Endothelial cell of umbilical vein (primary cell): ENCODE data around the gene VWCE. TPM values are rescaled to one million over a fixed set of nuclear protein-coding genes. Genes with fewer than 3 reads are reported as not detected.

Experiments
- BruUV-seq: library from RNA; stranded (reverse); fragments of 400-500 nt; replicated peaks from 2 replicates; lab custom pipeline; 2021; lab: Mats Ljungman, UMichigan
- CTCF ChIA-PET: fragments of 300-600, 350-600 bp; sonication (Branson Sonifier 250); formaldehyde crosslinking; loops from one replicate; lab custom pipeline; 2021; ENCODE audit warnings: antibody characterized with exemption, inconsistent platforms; lab: Charles Lee
- POLR2A ChIA-PET: fragments of 300-600, 350-600 bp; sonication (Branson Sonifier 250); formaldehyde crosslinking; loops from one replicate; lab custom pipeline; 2021; ENCODE audit warnings: antibody characterized with exemption, inconsistent platforms; lab: Charles Lee
- DNase-seq: peaks from one replicate; pipeline ENCODE4 v3.0.0-alpha.2; 2011; ENCODE audit warnings: low read depth, low spot score
- FAIRE-seq: peaks from 2 replicates; lab custom pipeline; 2011; peaks lifted over from hg19 to GRCh38; lab: Jason Lieb, UNC
- H2AFZ ChIP-seq: 2 replicates; pipeline ENCODE4 v1.6.0; 2012; ENCODE audit warnings: low read depth, low read length, control low read depth, inconsistent platforms
- H3K27ac ChIP-seq: 2 replicates; pipeline ENCODE4 v1.5.1; 2011; ENCODE audit warnings: low read depth, mild to moderate bottlenecking, control low read depth, low read length, moderate library complexity; ENCODE audit not compliant: insufficient read depth
- H3K27me3 ChIP-seq, 2 experiments: 2 replicates each; pipeline versions ENCODE4 v1.6.0 to v1.6.1; 2011; ENCODE audit warnings: low read length in 2 of 2, mixed read lengths in 1 of 2; ENCODE audit not compliant: control insufficient read depth in 2 of 2, insufficient read depth in 2 of 2
- H3K36me3 ChIP-seq, 2 experiments: 2 replicates in 1 of 2; 3 replicates in 1 of 2; pipeline ENCODE4 v1.5.1; 2011; ENCODE audit warnings: low read length in 2 of 2, mild to moderate bottlenecking in 1 of 2, moderate library complexity in 1 of 2; ENCODE audit not compliant: control insufficient read depth in 2 of 2, insufficient read depth in 2 of 2; ENCODE audit errors: extremely low read depth in 1 of 2
- H3K4me1 ChIP-seq: 3 replicates; pipeline ENCODE4 v1.5.1; 2011; ENCODE audit warnings: mild to moderate bottlenecking, low read length; ENCODE audit not compliant: control insufficient read depth, insufficient read depth; ENCODE audit errors: extremely low read depth
- H3K4me2 ChIP-seq: 2 replicates; pipeline ENCODE4 v1.6.1; 2011; ENCODE audit warnings: low read length, control low read depth, mixed read lengths; ENCODE audit not compliant: insufficient read depth
- H3K4me3 ChIP-seq, 3 experiments: fragments of 200-600 bp in 1 of 3; sonication (generic), shearing (Covaris generic) in 1 of 3; replicated peaks in 1 of 3; 2 replicates each; pipeline ENCODE4 v1.5.1; 2011 to 2016; ENCODE audit warnings: control low read depth in 3 of 3, low read length in 3 of 3, mild to moderate bottlenecking in 2 of 3, inconsistent platforms in 1 of 3, low read depth in 1 of 3, moderate library complexity in 1 of 3; ENCODE audit not compliant: insufficient read depth in 1 of 3
- H3K79me2 ChIP-seq: 2 replicates; pipeline ENCODE4 v1.6.0; 2012; ENCODE audit warnings: low read length, inconsistent platforms; ENCODE audit not compliant: control insufficient read depth, insufficient read depth
- H3K9ac ChIP-seq: replicated peaks from 2 replicates; pipeline ENCODE3; 2011; ENCODE audit warnings: low read length, control low read depth; ENCODE audit not compliant: insufficient read depth; ENCODE audit errors: extremely low read depth
- H3K9me1 ChIP-seq: replicated peaks from 3 replicates; pipeline ENCODE4 v1.6.0; 2011; ENCODE audit warnings: mild to moderate bottlenecking, low read length; ENCODE audit not compliant: control insufficient read depth, insufficient read depth; ENCODE audit errors: extremely low read depth
- H3K9me3 ChIP-seq: replicated peaks from 2 replicates; pipeline ENCODE4 v1.5.1; 2012; ENCODE audit warnings: low read length, inconsistent platforms; ENCODE audit not compliant: control insufficient read depth, insufficient read depth
- H4K20me1 ChIP-seq: replicated peaks from 2 replicates; pipeline ENCODE3; 2011; ENCODE audit warnings: mild to moderate bottlenecking, low read length; ENCODE audit not compliant: control insufficient read depth, insufficient read depth; ENCODE audit errors: extremely low read depth
- FOS ChIP-seq: IDR thresholded peaks from 2 replicates; pipeline ENCODE4 v1.6.1; 2011; ENCODE audit warnings: mild to moderate bottlenecking, low read length, moderate library complexity, borderline replicate concordance; ENCODE audit not compliant: insufficient read depth
- GATA2 ChIP-seq: IDR thresholded peaks from 2 replicates; pipeline ENCODE4 v1.7.0; 2011; ENCODE audit warnings: low read depth, mild to moderate bottlenecking, moderate library complexity, mixed read lengths, low read length; ENCODE audit not compliant: insufficient read length, insufficient read depth
- JUN ChIP-seq: IDR thresholded peaks from 2 replicates; pipeline ENCODE4 v1.6.1; 2011; ENCODE audit warnings: borderline replicate concordance, low read depth; ENCODE audit not compliant: insufficient read length, insufficient read depth
- MYC ChIP-seq: IDR thresholded peaks from one replicate; pipeline ENCODE4 v1.6.1; 2011; ENCODE audit warnings: mild to moderate bottlenecking, low read depth, low read length
- POLR2AphosphoS5 ChIP-seq: IDR thresholded peaks from 2 replicates; pipeline ENCODE4 v1.6.1; 2012; ENCODE audit warnings: low read depth, mild to moderate bottlenecking, control low read depth, low read length, moderate library complexity; ENCODE audit not compliant: insufficient read depth
- dilution Hi-C: fragments of 300-500 bp; cut with MboI; formaldehyde crosslinking; loops from one replicate; pipeline ENCODE4 v1.15.0; 2019; ENCODE audit warnings: low sequenced_read_pairs; ENCODE audit not compliant: extremely low pct_ligation_motif_present
- intact Hi-C: fragments of 100-400 bp; cut with micrococcal nuclease; formaldehyde crosslinking; loops from one replicate; pipeline ENCODE4 v1.10.0; 2022
- polyA plus RNA-seq, 4 experiments: library from polyadenylated mRNA; depleted of rRNA in 3 of 4; stranded (reverse) in 3 of 4; unstranded in 1 of 4; fragments of >200 nt; gene quantifications; 2 replicates each; pipeline versions ENCODE4 v1.2.1 to v1.2.3, GENCODE V29; 2011 to 2012; ENCODE audit warnings: missing spikeins in 1 of 4
- total RNA-seq: library from RNA; stranded (reverse); gene quantifications from 2 replicates; pipeline ENCODE4 v1.2.3, GENCODE V29; 2021
- TF ChIP-seq, protein P1 (sequence below): IDR thresholded peaks from 2 replicates; pipeline ENCODE4 v1.6.1; 2011; ENCODE audit not compliant: insufficient read depth, insufficient read length

Gene VWCE
- total and polyA plus RNA-seq, 2 donors (not counting 3 experiments of a cell fraction or from before 2014, with no cell fraction given) = 6.5 to 14.4 TPM

DNA sequence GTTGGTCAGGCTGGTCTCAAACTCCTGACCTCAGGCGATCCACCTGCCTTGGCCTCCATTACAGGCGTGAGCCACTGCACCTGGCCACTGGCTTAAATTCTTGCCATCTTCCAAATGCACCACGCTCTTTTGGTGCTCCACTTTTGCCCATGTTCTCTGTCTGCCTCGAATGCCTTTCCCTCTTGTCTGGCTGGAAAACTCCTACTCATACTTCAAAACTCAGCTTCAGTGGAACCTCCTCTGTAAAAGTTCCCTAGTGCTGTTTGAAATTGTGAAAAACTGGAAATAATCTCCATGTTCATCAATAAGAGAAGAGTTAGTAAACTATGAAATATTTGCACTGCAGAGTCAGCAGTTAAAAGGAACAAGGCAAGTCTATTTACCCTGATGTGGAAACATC lies 11.5 kb downstream of the VWCE start:
- CTCF ChIA-PET = interaction anchor here (1.2 kb wide), 1 partner anchor 9 kb away, joined by 3 read pairs; no protein-coding TSS in a partner anchor
- no peaks in the 10 kb centered on the region for H3K9me3 ChIP-seq
- FAIRE-seq (no peak), DNase-seq (no peak)
- H3K9ac ChIP-seq = no peak overlapping the region
- dilution Hi-C loops (no loop called here), intact Hi-C loops (no loop called here)
- H3K27ac ChIP-seq = no peak overlapping the region
- POLR2A ChIA-PET = no interaction called here
- no peak for TF ChIP-seq POLR2AphosphoS5
- no peak for TF ChIP-seq JUN
- no peak for TF ChIP-seq MYC
- TF ChIP-seq, protein P1, sequence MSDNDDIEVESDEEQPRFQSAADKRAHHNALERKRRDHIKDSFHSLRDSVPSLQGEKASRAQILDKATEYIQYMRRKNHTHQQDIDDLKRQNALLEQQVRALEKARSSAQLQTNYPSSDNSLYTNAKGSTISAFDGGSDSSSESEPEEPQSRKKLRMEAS = no peak
- TF ChIP-seq FOS = no peak
- no peak for TF ChIP-seq GATA2
- H3K4me3 ChIP-seq = no peak overlapping the region
- no peak overlapping the region for H3K4me2 ChIP-seq
- H3K36me3 ChIP-seq = no peaks in the 10 kb centered on the region
- H4K20me1 ChIP-seq = no peaks in the 10 kb centered on the region
- no peaks in the 10 kb centered on the region for H3K9me1 ChIP-seq
- H3K27me3 ChIP-seq = peaks cover 0 to 2% of the 10 kb centered on the region in 2 experiments
- no peaks in the 10 kb centered on the region for H3K79me2 ChIP-seq
- no TSS peak for BruUV-seq
- H2AFZ ChIP-seq = no peak overlapping the region
- no peaks in the 10 kb centered on the region for H3K4me1 ChIP-seq
